HepG2 (cell line): Measurements from ENCODE around the gene PSMA7. TPM values are rescaled to one million over a fixed set of nuclear protein-coding genes. Genes with fewer than 3 reads are reported as not detected.

ENCODE experiments used
- ARNTL ChIP-seq: sonication (generic); formaldehyde crosslinking; IDR thresholded peaks from 2 replicates; pipeline ENCODE4 v1.4.0; 2020; ENCODE audit warnings: mild to moderate bottlenecking, missing genetic modification reagents
- CBX5 ChIP-seq: sonication (generic); formaldehyde crosslinking; IDR thresholded peaks from 2 replicates; pipeline ENCODE4 v1.4.0; 2020; ENCODE audit warnings: missing genetic modification reagents, borderline replicate concordance
- HOMEZ ChIP-seq: IDR thresholded peaks from 2 replicates; pipeline ENCODE4 v1.6.1; 2016; ENCODE audit warnings: low read depth
- MXI1 ChIP-seq: IDR thresholded peaks from 3 replicates; pipeline ENCODE4 v1.6.1; 2012; ENCODE audit warnings: low read depth, low read length, inconsistent platforms, borderline replicate concordance
- NR2C2 ChIP-seq: sonication (generic); formaldehyde crosslinking; IDR thresholded peaks from 2 replicates; pipeline ENCODE4 v1.4.0; 2020; ENCODE audit warnings: missing genetic modification reagents, mild to moderate bottlenecking, moderate library complexity, borderline replicate concordance
- PRMT3 ChIP-seq: sonication (generic); formaldehyde crosslinking; IDR thresholded peaks from 2 replicates; pipeline ENCODE4 v1.8.1; 2022; ENCODE audit warnings: low read depth, mild to moderate bottlenecking, moderate library complexity, missing genetic modification reagents, borderline replicate concordance
- TMF1 ChIP-seq: sonication (generic); formaldehyde crosslinking; IDR thresholded peaks from 2 replicates; pipeline ENCODE4 v1.8.1; 2022; ENCODE audit warnings: low read depth, missing genetic modification reagents
- ZFP62 ChIP-seq: sonication (generic); formaldehyde crosslinking; IDR thresholded peaks from 2 replicates; pipeline ENCODE4 v1.4.0; 2020; ENCODE audit warnings: missing genetic modification reagents
- ZNF253 ChIP-seq: sonication (generic); formaldehyde crosslinking; IDR thresholded peaks from 2 replicates; pipeline ENCODE4 v1.8.0; 2022; ENCODE audit warnings: mild to moderate bottlenecking, missing genetic modification reagents, borderline replicate concordance
- ZNF367 ChIP-seq: sonication (generic); formaldehyde crosslinking; IDR thresholded peaks from 2 replicates; pipeline ENCODE4 v1.4.0; 2020; ENCODE audit warnings: missing genetic modification reagents, borderline replicate concordance
- ZNF546 ChIP-seq: sonication (generic); formaldehyde crosslinking; conservative IDR thresholded peaks from 2 replicates; pipeline ENCODE4 v1.8.1; 2023; ENCODE audit warnings: mild to moderate bottlenecking, missing genetic modification reagents
- polyA plus RNA-seq, 8 experiments: library from polyadenylated mRNA; depleted of rRNA in 3 of 8; stranded (reverse) in 7 of 8; unstranded in 1 of 8; fragments of >200 nt; fragmentation: Illumina TruSeq in 4 of 8; extraction: Trizol in 4 of 8; gene quantifications; 2 replicates each; pipeline versions ENCODE4 v1.2.1 to v1.2.3, GENCODE V29; 2011 to 2016; ENCODE audit warnings: low read depth in 4 of 8, missing spikeins in 1 of 8, mixed read lengths in 1 of 8; ENCODE audit not compliant: insufficient read depth in 1 of 8
- total RNA-seq, 5 experiments: library from RNA; depleted of rRNA; stranded (reverse); fragments of >200 nt; fragmentation: Illumina TruSeq; extraction: Trizol; gene quantifications; 2 replicates each; pipeline ENCODE4 v1.2.3, GENCODE V29; 2016; ENCODE audit warnings: low read depth in 1 of 5
- TF ChIP-seq, protein P1 (sequence below): sonication (generic); formaldehyde crosslinking; conservative IDR thresholded peaks from 2 replicates; pipeline ENCODE4 v1.4.0; 2020; ENCODE audit warnings: mild to moderate bottlenecking, missing genetic modification reagents, moderate library complexity
- TF ChIP-seq, protein P2 (sequence below), 2 experiments: sonication (generic) in 1 of 2; formaldehyde crosslinking in 1 of 2; IDR thresholded peaks; 2 replicates each; pipeline versions ENCODE4 v1.5.1 to v1.6.1; 2011 to 2020; ENCODE audit warnings: borderline replicate concordance in 1 of 2, low read depth in 1 of 2, low read length in 1 of 2, mild to moderate bottlenecking in 1 of 2, missing genetic modification reagents in 1 of 2, moderate library complexity in 1 of 2
- TF ChIP-seq, protein P3 (sequence below): sonication (generic); formaldehyde crosslinking; IDR thresholded peaks from 2 replicates; pipeline ENCODE4 v1.4.0; 2020; ENCODE audit warnings: missing genetic modification reagents
- TF ChIP-seq, protein P4 (sequence below): sonication (generic); formaldehyde crosslinking; IDR thresholded peaks from 2 replicates; pipeline ENCODE4 v1.5.0; 2020; ENCODE audit warnings: missing genetic modification reagents

The PSMA7 gene
- total and polyA plus RNA-seq, 2 of the 13 experiments (the other 11 are each of a cell fraction or from before 2014, with no cell fraction given): 531 to 631 TPM

DNA sequence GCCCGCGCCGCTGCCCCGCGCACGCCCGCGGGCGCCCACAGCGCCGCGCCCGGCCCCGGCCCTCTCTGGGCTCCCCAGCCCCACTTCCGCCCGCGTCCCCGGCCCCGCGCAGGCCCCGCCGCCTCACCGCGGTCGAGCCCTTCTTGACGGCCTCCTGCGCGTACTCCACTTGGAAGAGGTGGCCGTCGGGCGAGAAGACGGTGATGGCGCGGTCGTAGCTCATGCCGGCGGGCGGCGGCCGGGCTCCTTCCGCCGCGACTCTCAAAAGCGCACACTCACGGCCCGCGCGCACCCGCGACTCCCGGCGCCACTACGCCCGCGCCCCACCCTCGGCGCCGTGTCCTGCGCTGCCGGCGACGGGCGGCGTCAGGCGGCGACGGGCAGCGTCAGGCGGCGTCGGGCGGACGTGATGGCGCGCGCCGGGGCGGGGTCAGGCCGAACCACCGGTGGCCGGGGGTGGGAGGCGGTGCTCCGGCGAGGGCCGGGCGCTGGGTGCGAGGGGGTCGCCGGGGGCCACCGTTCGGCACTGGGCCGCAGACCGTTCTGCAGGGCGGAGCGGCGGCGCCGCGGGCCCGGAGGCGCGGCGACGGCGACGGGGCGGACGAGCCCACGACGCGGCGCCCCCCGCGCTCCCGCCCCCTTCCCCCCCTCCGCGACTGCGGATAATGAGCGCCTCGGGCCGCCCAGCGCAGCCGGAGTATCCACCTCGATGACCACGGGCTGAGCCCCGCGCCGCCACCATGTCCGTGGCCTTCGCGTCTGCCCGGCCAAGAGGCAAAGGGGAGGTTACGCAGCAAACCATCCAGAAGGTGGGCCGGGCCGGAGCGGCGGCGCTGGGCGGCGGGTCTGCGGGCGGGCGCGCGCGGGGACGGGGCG, at the start of gene PSMA7, which contains the start of gene SS18L1 (continued):
- TF ChIP-seq, protein P1, sequence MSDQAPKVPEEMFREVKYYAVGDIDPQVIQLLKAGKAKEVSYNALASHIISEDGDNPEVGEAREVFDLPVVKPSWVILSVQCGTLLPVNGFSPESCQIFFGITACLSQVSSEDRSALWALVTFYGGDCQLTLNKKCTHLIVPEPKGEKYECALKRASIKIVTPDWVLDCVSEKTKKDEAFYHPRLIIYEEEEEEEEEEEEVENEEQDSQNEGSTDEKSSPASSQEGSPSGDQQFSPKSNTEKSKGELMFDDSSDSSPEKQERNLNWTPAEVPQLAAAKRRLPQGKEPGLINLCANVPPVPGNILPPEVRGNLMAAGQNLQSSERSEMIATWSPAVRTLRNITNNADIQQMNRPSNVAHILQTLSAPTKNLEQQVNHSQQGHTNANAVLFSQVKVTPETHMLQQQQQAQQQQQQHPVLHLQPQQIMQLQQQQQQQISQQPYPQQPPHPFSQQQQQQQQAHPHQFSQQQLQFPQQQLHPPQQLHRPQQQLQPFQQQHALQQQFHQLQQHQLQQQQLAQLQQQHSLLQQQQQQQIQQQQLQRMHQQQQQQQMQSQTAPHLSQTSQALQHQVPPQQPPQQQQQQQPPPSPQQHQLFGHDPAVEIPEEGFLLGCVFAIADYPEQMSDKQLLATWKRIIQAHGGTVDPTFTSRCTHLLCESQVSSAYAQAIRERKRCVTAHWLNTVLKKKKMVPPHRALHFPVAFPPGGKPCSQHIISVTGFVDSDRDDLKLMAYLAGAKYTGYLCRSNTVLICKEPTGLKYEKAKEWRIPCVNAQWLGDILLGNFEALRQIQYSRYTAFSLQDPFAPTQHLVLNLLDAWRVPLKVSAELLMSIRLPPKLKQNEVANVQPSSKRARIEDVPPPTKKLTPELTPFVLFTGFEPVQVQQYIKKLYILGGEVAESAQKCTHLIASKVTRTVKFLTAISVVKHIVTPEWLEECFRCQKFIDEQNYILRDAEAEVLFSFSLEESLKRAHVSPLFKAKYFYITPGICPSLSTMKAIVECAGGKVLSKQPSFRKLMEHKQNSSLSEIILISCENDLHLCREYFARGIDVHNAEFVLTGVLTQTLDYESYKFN (CRISPR knock-in tag): 0 out of 2 replicates have a peak, but pooled peaks have one; percentile 40
- TF ChIP-seq, protein P2, sequence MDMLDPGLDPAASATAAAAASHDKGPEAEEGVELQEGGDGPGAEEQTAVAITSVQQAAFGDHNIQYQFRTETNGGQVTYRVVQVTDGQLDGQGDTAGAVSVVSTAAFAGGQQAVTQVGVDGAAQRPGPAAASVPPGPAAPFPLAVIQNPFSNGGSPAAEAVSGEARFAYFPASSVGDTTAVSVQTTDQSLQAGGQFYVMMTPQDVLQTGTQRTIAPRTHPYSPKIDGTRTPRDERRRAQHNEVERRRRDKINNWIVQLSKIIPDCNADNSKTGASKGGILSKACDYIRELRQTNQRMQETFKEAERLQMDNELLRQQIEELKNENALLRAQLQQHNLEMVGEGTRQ (IDR thresholded peaks at IDR 0.05; ENCODE audit: low read depth, low read length): no peak
- TF ChIP-seq, protein P2 (CRISPR knock-in tag; IDR thresholded peaks at IDR 0.05; ENCODE audit: borderline replicate concordance): no peak
- TF ChIP-seq, protein P3, sequence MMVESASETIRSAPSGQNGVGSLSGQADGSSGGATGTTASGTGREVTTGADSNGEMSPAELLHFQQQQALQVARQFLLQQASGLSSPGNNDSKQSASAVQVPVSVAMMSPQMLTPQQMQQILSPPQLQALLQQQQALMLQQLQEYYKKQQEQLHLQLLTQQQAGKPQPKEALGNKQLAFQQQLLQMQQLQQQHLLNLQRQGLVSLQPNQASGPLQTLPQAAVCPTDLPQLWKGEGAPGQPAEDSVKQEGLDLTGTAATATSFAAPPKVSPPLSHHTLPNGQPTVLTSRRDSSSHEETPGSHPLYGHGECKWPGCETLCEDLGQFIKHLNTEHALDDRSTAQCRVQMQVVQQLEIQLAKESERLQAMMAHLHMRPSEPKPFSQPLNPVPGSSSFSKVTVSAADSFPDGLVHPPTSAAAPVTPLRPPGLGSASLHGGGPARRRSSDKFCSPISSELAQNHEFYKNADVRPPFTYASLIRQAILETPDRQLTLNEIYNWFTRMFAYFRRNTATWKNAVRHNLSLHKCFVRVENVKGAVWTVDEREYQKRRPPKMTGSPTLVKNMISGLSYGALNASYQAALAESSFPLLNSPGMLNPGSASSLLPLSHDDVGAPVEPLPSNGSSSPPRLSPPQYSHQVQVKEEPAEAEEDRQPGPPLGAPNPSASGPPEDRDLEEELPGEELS (CRISPR knock-in tag): no peak
- no peak for TF ChIP-seq ZFP62
- TF ChIP-seq, protein P4, sequence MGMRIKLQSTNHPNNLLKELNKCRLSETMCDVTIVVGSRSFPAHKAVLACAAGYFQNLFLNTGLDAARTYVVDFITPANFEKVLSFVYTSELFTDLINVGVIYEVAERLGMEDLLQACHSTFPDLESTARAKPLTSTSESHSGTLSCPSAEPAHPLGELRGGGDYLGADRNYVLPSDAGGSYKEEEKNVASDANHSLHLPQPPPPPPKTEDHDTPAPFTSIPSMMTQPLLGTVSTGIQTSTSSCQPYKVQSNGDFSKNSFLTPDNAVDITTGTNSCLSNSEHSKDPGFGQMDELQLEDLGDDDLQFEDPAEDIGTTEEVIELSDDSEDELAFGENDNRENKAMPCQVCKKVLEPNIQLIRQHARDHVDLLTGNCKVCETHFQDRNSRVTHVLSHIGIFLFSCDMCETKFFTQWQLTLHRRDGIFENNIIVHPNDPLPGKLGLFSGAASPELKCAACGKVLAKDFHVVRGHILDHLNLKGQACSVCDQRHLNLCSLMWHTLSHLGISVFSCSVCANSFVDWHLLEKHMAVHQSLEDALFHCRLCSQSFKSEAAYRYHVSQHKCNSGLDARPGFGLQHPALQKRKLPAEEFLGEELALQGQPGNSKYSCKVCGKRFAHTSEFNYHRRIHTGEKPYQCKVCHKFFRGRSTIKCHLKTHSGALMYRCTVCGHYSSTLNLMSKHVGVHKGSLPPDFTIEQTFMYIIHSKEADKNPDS (CRISPR knock-in tag): no peak
- TF ChIP-seq ARNTL (CRISPR knock-in tag): peak; percentile 38; the same call in 1 of the 2 replicates
- peak; percentile 64 for TF ChIP-seq TMF1 (CRISPR knock-in tag)
- TF ChIP-seq HOMEZ (CRISPR knock-in tag): no peak
- TF ChIP-seq ZNF367: peak; percentile 52; the same call in 1 of the 2 replicates
- TF ChIP-seq ZNF253 (CRISPR knock-in tag): no peak
- TF ChIP-seq MXI1: peak; percentile 91
- TF ChIP-seq ZNF546 (CRISPR knock-in tag): peak; percentile 74
- 0 out of 2 replicates have a peak, but pooled peaks have one; percentile 63 for TF ChIP-seq PRMT3
- peak; percentile 31; the same call in 1 of the 2 replicates for TF ChIP-seq CBX5
- TF ChIP-seq NR2C2 (CRISPR knock-in tag): peak; percentile 71
